ENCODE measurements around the gene LMNTD2.

Gene LMNTD2

DNA sequence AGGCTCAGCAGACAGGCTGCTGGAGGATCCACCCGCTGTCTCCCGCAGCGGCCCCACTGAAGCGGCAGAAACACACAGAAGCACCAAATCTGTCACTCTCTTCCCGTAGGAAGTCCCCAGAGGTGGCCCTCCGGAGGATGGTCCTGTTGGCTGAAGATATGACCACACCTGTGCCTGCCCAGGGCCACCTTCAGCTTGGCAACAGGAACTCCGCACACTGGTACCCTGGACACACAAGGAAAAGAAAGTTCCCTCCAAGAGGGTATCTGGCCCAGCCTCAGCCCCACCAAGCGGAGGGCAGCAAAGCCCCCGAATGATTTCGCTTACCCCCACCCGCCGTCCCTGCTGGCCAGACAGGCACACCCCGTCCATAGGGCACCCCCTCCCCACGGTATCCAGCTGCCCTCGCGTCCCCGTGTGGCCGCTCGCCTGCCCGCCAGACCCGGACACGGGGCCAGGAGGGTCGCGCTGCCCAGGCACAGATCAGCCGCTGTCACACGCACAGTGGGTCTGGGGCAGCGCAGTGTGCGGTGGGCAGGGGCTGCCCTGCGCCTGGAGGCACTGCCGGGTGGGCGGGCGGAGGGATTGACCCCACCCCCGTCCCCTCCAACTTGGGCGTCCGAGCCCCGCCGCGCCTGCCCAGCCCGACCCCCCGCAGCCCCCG, 7.2 kb upstream of the LMNTD2 start:
- no peak for DNase-seq

GRCh38 chr11:567011-567628, 6.6 kb upstream of the LMNTD2 start:
- DNase-seq: no peak

- DNase-seq: no peak
These were observed 5.5 kb upstream of the LMNTD2 start for GRCh38 chr11:565921-566509.

GRCh38 chr11:563812-564578, 3.5 kb upstream of the LMNTD2 start:
- no peak for DNase-seq

GRCh38 chr11:563066-563811, 2.7 kb upstream of the LMNTD2 start:
- no peak for DNase-seq

DNA sequence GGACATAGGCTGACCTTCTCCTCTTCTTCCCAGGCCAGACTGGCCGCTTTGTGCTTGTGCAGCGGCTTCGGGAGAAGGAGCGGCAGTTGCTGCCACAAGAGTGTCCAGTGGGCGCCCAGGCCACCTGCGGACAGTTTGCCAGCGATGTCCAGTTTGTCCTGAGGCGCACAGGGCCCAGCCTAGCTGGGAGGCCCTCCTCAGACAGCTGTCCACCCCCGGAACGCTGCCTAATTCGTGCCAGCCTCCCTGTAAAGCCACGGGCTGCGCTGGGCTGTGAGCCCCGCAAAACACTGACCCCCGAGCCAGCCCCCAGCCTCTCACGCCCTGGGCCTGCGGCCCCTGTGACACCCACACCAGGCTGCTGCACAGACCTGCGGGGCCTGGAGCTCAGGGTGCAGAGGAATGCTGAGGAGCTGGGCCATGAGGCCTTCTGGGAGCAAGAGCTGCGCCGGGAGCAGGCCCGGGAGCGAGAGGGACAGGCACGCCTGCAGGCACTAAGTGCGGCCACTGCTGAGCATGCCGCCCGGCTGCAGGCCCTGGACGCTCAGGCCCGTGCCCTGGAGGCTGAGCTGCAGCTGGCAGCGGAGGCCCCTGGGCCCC, 1.6 kb upstream of the LMNTD2 start:
- DNase-seq: no peak

DNA sequence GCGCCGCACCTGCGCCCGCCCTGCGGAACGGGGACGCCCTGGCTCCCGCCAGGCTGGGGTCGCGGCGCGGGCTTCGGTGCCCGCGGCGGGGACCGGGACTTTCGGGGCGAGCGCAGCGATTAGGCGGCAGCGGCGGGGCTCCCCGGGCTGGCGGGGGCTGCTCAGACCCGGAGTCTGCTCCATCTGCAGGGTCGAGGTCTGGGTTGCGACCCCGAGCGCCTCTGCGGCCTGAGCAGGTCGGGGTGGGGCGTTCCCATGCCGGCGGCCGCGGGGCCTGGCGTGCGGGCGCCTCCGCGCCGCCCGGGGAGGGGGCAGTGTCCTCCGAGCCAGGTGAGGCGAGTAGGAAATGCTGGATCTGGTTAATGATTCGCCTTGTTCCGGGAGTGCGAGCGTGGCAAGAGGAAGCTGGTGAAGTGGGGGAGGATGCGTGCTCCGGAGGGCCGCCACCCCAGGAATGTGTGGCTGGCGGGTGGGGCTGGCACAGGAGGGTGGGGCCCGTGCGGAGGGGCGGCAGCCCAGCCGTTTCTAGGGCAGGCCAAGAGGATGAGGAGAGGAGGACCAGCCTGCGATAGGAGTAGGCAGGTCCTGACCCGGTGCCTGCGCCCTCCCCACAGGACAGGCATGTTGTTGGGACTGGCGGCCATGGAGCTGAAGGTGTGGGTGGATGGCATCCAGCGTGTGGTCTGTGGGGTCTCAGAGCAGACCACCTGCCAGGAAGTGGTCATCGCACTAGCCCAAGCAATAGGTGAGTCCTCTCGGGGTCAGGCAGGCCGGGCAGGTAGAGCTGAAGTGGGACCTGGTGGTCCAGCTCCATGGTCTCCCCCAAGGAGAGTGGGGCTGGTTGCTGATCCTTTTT, 838 bp upstream of the LMNTD2 start:
- no peak for DNase-seq

DNA sequence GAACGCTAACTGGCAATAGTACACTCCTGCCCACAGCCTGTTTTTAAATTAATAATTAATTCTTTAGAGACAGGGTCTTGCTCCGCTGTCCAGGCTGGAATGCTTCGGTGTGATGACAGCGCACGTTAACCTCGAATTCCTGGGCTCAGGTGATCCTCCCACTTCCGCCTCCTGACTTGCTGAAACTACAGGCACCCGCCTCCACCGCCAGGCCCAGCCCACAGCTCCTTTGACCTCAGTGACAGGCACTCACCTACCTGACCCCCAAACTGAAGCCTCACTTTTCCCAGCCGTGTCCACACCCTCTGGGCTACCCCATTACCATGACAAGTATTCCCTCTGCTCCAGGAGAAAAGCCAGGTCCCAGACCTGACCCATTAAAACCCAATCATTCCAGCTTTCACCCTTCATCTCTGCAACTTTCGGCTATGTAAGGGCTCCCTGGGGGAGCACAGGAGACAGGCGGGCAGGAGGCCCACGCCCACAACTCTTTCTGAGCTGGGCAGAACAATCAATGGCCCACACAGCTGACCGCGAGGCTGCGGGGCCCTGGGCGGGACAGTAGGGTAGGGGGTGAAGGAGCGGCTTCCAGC, 730 bp downstream of the LMNTD2 start:
- DNase-seq: no peak

DNA sequence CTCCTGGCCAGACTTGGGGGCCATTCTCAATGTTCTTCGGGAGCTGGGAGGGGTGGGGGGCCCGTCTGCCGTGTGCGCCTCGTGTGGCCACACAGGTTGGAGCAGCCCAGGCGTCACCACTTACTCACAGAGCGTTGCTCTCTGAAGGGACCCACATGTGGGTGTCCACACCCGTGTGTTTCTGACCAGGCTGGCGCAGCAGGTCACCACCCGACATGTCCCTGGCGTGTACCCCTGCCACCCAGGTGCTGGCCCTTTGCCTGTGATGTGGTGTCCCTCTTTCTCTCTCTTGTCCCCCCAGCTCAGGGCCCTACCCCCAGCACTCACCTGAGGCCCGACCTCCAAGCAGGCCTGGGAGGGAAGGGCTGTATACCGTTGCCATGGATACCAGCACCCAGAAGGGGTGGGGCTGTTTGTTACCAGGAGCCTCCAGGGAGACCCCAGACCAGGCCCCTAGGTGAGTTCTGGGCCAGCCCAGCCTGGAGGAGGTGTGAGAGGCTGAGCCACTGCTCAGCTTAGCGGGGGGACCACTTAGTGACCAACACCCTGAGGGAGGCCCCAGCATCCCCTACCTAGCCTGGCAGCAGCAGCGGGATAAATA, 1.4 kb downstream of the LMNTD2 start:
- no peak for DNase-seq

DNA sequence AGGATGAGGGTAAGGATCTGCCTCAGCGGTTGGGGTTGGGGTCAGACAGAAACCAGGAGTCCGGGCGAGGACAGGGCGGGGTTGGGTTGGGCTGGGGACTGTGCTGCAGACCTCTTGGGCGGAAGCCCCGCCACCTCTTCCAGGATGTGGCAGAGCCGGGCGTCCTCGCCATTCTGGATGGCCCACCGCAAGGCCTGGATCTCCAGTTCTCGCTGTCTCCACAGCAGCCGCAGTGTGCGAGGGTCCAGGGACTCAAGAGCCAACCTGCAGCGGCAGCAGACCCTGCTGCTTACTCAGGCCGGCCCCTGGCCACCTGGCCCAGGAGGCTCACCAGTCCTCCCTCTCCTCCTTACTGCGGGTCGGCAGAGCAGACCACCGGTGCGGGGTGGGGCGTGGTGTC, 2.0 kb downstream of the LMNTD2 start:
- DNase-seq: no peak

DNA sequence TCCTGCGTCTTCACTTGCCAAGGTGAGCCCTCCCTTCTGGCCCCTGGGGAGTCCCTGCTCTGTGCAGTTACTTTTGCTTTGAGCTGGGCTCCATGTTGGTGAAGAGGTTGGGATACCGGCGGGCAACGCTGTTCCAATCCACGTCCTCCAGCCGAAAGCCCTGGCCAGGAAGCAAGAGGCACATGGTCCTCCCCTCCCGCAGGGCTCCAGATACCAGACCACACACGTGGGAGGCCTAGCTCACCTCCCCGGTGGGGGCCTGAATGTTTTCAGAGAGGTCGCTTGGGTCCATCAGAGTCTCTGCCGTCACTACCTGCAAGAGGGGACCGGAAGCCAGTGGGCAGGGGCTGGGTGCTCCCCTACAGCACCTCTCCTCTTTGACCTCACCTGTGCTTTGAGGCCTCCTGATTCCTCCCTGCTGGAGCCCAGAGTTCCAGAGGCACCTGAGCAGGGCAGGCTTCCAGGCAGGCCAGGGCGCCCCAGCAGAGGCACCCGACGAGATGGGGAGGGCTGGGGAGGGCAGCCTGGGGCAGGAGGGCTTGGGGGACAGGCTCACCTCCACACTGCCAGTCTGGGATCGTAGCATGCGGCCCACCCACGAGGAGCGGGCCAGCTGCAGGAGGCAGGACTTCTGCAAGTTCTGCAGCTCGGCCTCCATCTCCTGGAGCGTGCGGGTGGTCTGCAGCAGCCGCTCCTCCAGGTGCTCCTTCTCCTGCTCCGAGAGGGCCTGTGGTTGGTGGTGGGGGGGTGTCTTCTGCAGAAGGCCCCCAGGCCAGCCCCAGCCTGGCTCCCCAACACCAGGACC, 3.0 kb downstream of the LMNTD2 start:
- DNase-seq: no peak

- DNase-seq: no peak
These were observed 3.8 kb downstream of the LMNTD2 start for GRCh38 chr11:556662-557256.

- no peak for DNase-seq
These were observed 4.5 kb downstream of the LMNTD2 start for GRCh38 chr11:555780-556661.

- no peak for DNase-seq
These were observed 5.2 kb downstream of the LMNTD2 start for GRCh38 chr11:555227-555779.

GRCh38 chr11:554428-555226, 5.9 kb downstream of the LMNTD2 start:
- no peak for DNase-seq

DNA sequence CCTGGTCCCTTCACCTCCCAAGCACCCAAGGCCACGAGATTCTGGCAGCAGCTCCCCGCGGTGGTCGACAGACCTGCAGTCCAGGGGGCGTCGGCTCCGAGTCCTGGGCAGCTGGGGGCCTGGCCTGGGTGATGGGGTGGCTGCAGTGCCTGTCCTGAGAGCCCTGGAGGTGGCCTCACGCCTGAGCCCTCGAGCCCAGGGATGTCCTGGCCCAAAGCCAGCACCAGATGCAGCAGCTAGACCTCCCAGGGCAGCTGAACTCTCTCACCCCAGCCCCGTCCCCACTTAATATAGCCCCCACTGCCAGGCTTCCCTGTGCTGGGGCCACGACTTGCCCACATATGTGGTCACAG, 6.6 kb downstream of the LMNTD2 start:
- no peak for DNase-seq

Data from cerebellar nuclear complex (tissue), 1 donor.